ENCODE measurements around the gene SLC7A8. TPM values are rescaled to one million over a fixed set of nuclear protein-coding genes. Genes with fewer than 3 reads are reported as not detected.

Gene SLC7A8
- total RNA-seq, 4 donors from 2014 or later, result 15.9 to 152 (median 49.3) TPM

DNA sequence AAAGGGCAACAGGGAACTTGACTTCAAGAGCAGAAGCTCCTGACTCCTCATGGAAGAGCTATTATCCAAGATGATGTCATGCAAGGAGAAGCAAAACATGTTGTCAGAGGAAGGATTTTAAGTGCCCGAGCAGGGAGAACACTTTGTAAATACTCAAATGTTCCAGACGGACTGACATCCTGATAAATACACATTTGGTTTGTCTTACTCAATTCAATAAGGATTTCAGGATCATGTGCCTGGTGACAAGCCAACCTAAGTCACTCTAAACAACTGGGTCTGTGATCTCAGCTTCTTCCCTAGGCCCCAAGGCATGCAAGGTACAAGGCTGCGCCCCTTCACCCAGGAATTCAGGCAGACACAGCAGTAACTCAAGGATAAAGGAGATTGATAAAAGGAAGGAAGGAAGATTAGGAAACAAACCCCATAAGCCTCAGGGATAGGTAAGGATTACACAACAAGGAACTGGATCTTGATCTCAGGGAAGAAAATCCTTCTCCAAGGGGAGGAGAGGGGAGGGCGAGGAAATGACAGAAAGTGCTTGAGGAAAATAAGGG is 37.6 kb downstream of the SLC7A8 start:
- TF ChIP-seq POLR2A (IDR thresholded peaks at IDR 0.05), result no peak
- intact Hi-C loops (cut with DNase I; ENCODE audit: low total_unique reads), result no loop called here
- no peaks in the 10 kb centered on the region for H3K27me3 ChIP-seq
- no peaks in the 10 kb centered on the region for H3K36me3 ChIP-seq
- peak overlapping the region; percentile 96 for H3K27ac ChIP-seq
- H3K4me3 ChIP-seq, result no peak overlapping the region
- H3K4me1 ChIP-seq, result peaks cover 12 to 20% of the 10 kb centered on the region in 2 donors
- DNase-seq, result peak; percentile 43 to 78
- H3K9me3 ChIP-seq, result no peaks in the 10 kb centered on the region

- peaks cover 11 to 12% of the 10 kb centered on the region in 2 donors for H3K4me1 ChIP-seq
- no peak overlapping the region for H3K4me3 ChIP-seq
- no peaks in the 10 kb centered on the region for H3K36me3 ChIP-seq
- no peaks in the 10 kb centered on the region for H3K27me3 ChIP-seq
- intact Hi-C loops (cut with DNase I; ENCODE audit: low total_unique reads), result no loop called here
- H3K27ac ChIP-seq, result peak overlapping the region; percentile 96
- H3K9me3 ChIP-seq, result no peaks in the 10 kb centered on the region
- TF ChIP-seq CTCF (IDR thresholded peaks at IDR 0.05) (no peak), POLR2A (IDR thresholded peaks at IDR 0.05) (no peak)
- DNase-seq, result no peak
Measured at GRCh38 chr14:23143911-23144310, 39.5 kb downstream of the SLC7A8 start.

DNA sequence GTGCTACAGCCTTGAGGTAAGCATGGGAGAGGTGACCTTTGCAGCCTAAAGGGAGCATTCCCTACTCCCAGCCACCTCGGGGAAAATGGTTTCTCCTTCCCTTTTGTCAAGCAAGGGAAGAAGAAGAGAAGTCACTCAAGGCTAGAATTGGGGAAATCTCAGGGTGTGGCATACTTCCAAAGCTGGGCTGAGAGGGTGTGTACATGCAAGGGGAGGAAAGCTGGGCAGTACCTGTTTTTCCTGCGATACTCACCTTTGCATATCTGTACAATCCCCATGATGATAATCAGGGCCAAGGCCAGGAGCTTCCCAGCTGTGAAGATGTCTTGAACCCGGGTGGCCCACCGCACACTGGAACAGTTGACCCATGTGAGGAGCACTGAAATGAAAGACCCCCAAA is 40.6 kb downstream of the SLC7A8 start:
- Histone ChIP-seq H3K27ac (peak overlapping the region; percentile 96), H3K27me3 (no peaks in the 10 kb centered on the region), H3K36me3 (no peaks in the 10 kb centered on the region), H3K4me3 (no peak overlapping the region), H3K9me3 (no peaks in the 10 kb centered on the region), H3K4me1 (peaks cover 12% of the 10 kb centered on the region in 2 donors)
- TF ChIP-seq CTCF (IDR thresholded peaks at IDR 0.05) (no peak), POLR2A (IDR thresholded peaks at IDR 0.05) (no peak)
- DNase-seq, result no peak
- intact Hi-C loops (cut with DNase I; ENCODE audit: low total_unique reads), result no loop called here

DNA sequence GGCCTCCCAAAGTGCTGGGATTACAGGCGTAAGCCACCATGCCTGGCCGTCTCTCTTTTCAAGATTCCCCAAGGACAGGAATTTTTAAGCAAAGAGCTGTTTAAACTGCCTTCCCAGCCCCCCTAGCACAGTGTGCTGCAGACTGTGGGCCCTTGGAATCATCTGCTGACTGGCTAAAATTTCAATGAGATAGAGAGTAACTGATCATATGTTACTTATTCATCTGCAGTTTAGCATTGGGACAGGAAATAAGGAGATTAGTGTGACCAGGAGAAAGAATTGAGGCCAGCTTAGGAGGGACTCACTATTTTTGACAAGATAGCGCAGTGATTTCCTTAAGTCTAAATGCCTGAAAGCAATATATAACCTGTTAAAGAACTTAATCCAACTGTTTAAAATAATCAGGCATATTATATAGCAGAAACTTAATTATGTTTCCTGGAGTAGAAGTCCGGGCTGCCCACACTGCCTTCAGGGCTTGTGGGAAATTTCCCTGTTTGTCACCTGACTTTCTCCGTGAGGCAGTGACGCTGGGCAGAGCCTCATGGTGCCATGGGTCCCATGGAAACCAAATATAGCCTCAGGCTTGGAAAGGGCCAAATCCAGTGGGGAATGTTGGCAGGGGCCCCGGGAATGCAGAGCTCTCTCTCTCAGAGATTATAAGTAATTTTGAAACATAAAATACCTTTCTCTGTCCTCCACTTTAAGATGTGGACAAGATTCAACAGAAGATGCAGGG is 41.6 kb downstream of the SLC7A8 start:
- TF ChIP-seq CTCF (IDR thresholded peaks at IDR 0.05) (no peak), POLR2A (IDR thresholded peaks at IDR 0.05) (no peak)
- Histone ChIP-seq H3K9me3 (no peaks in the 10 kb centered on the region), H3K36me3 (no peaks in the 10 kb centered on the region), H3K4me1 (peaks cover 8 to 12% of the 10 kb centered on the region in 2 donors), H3K4me3 (no peak overlapping the region), H3K27me3 (no peaks in the 10 kb centered on the region), H3K27ac (peak overlapping the region; percentile 96)
- intact Hi-C loops (cut with DNase I; ENCODE audit: low total_unique reads), result no loop called here
- DNase-seq, result peak; percentile 68

DNA sequence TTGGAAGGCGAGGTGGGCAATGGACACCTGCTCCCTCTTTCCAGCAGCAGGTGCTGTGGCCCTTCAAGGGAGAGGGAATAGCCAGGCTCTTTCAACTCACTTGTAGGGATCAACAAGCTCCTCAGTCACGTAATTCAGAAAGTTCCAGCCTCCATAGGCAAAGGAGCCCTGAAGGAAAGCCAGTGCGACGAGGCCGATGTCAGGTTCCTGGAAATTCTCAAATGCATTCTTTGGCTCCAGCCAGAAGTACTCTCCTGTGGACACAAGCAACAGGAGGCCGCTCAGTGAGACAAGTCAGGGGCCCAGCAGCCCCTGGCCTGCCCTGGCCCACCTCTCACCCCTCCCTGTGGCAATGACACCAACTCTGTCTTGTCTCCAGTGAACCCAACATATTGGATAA is 43.1 kb downstream of the SLC7A8 start:
- no peaks in the 10 kb centered on the region for H3K9me3 ChIP-seq
- peaks cover 5 to 12% of the 10 kb centered on the region in 2 donors for H3K4me1 ChIP-seq
- H3K27me3 ChIP-seq, result no peaks in the 10 kb centered on the region
- TF ChIP-seq CTCF (IDR thresholded peaks at IDR 0.05) (no peak), POLR2A (IDR thresholded peaks at IDR 0.05) (no peak)
- no peaks in the 10 kb centered on the region for H3K36me3 ChIP-seq
- no peak for DNase-seq
- no peak overlapping the region for H3K4me3 ChIP-seq
- H3K27ac ChIP-seq, result peak overlapping the region; percentile 18 to 96
- intact Hi-C loops (cut with DNase I; ENCODE audit: low total_unique reads), result no loop called here
